Esophagus (tissue), 2 donors: Measurements from ENCODE around the gene AMY1B. TPM values are rescaled to one million over a fixed set of nuclear protein-coding genes. Genes with fewer than 3 reads are reported as not detected.
"Not testable (repeated sequence)": the region's sequence is repeated elsewhere in the genome, so short reads cannot be mapped to it uniquely, and the experiment has no call there.

Source experiments
- H3K27ac ChIP-seq, 2 donors: one replicate each; pipeline ENCODE4 v1.5.1; 2013; ENCODE audit warnings: low read depth in 2 of 2, mild to moderate bottlenecking in 2 of 2, inconsistent platforms in 1 of 2, low read length in 1 of 2, moderate library complexity in 1 of 2
- H3K27me3 ChIP-seq, 2 donors: one replicate each; pipeline ENCODE4 v1.6.1; 2013; ENCODE audit warnings: low read length in 2 of 2, control low read depth in 1 of 2, mild to moderate bottlenecking in 1 of 2; ENCODE audit not compliant: insufficient read depth in 2 of 2, control insufficient read depth in 1 of 2
- H3K36me3 ChIP-seq, 2 donors: one replicate each; pipeline ENCODE4 v1.6.1; 2013; ENCODE audit warnings: low read length in 1 of 2; ENCODE audit not compliant: control insufficient read depth in 2 of 2, insufficient read depth in 2 of 2
- H3K4me1 ChIP-seq, 2 donors: one replicate each; pipeline ENCODE4 v1.6.1; 2013; ENCODE audit warnings: low read length in 1 of 2; ENCODE audit not compliant: control insufficient read depth in 2 of 2, insufficient read depth in 2 of 2
- H3K4me3 ChIP-seq, 2 donors: one replicate each; pipeline ENCODE4 v1.5.1; 2013; ENCODE audit warnings: low read length in 2 of 2, mild to moderate bottlenecking in 2 of 2, low read depth in 1 of 2, moderate library complexity in 1 of 2
- H3K9me3 ChIP-seq, 2 donors: one replicate each; pipeline ENCODE4 v1.6.1; 2013; ENCODE audit warnings: mild to moderate bottlenecking in 2 of 2, low read depth in 1 of 2, low read length in 1 of 2, moderate library complexity in 1 of 2; ENCODE audit not compliant: control insufficient read depth in 2 of 2, insufficient read depth in 1 of 2
- WGBS, 2 donors: extraction: QIAGEN DNeasy Blood & Tissue Kit; methylation state at CpG; one replicate each; pipeline ENCODE4 v1.1.7; 2013; 5-methylcytosine and 5-hydroxymethylcytosine counted together
- polyA plus RNA-seq, 2 donors: library from polyadenylated mRNA; stranded (reverse); fragments of 200-250 nt; gene quantifications; one replicate each; pipeline ENCODE4 v1.2.3, GENCODE V29; 2013
- donor health status: healthy with polysubstance abuse.
- donor health status: Bipolar disorder and iron deficiency.

AMY1B gene
- polyA plus RNA-seq, 2 donors = not detected

DNA sequence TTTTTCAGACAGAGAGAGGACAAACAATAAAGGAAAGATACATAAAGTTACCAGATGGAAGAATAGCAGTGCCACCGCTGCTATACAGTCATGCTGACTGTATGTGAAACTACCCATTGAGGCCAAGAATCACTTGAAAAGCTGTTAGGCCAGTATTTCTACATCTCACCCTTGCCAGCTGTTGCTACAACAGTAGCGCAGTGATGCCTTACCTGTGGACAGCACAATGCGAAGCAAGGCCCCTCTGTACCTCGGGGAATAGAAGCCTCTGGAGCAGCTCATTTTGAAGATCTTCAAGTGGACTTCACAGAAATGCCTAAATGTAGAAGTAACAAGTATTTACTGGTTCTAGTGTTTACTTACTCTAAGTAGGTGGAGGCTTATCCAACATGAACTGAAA is 4.7 kb upstream of the AMY1B start:
- no CpG with 5 or more reads among the region's 4 CpGs for WGBS, 2 donors
- H3K36me3 ChIP-seq, H3K27ac ChIP-seq, H3K4me1 ChIP-seq, H3K27me3 ChIP-seq, H3K4me3 ChIP-seq, H3K9me3 ChIP-seq: not testable (repeated sequence)

DNA sequence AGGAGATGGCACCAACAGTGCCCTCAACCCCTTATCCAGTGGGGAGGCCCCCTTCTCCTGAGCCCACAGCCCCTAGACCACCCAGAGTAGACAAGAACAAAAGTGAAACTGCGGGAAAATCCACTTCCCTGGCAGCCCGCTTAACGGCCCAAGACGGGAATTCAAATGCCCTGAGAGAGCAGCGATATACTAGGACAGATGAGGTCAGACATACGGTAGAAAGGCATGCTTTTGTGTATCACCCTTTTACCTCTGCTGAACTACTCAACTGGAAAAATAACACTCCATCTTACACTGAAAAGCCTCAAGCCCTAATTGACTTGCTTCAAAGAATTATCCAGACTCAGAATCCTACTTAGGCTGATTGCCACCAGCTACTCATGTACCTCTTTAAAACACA is 1.4 kb upstream of the AMY1B start:
- not testable (repeated sequence) for H3K4me3 ChIP-seq, H3K27me3 ChIP-seq, H3K4me1 ChIP-seq, H3K9me3 ChIP-seq, H3K27ac ChIP-seq, H3K36me3 ChIP-seq
- WGBS, 2 donors = no CpG with 5 or more reads among the region's 6 CpGs

GRCh38 chr1:103676335-103676734 is 19.7 kb downstream of the AMY1B start:
- H3K27ac ChIP-seq, H3K4me3 ChIP-seq, H3K36me3 ChIP-seq, H3K27me3 ChIP-seq, H3K9me3 ChIP-seq, H3K4me1 ChIP-seq: not testable (repeated sequence)
- no CpG with 5 or more reads among the region's 3 CpGs for WGBS, 2 donors

DNA sequence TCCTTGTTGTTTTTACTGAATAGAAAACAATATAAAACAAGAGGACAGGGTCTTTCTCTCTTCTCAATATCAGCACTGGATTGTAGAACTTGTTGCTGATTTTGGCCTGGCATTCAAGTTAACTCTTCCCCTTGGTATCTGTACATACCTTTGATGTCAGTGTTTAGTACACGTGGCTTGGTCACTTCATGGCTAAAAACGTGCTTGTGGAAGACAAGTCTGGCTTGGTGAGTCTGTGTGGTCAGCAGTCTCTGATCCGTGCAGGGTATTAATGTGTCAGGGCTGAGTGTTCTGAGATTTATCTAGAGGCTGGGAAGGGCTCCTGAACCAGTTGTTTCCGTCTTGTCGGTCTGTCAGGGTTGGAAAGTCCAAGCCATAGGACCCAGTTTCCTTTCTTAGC is 40.5 kb downstream of the AMY1B start, which contains the start of gene AMY1A:
AMY1A (plus strand) TSS at position 301 of the 400 bp plus-strand sequence. CDS start 571 bp downstream, outside the sequence.
- H3K4me1 ChIP-seq, H3K4me3 ChIP-seq, H3K27ac ChIP-seq, H3K9me3 ChIP-seq, H3K36me3 ChIP-seq, H3K27me3 ChIP-seq: not testable (repeated sequence)
- WGBS, 2 donors = no CpG with 5 or more reads among the region's 5 CpGs

DNA sequence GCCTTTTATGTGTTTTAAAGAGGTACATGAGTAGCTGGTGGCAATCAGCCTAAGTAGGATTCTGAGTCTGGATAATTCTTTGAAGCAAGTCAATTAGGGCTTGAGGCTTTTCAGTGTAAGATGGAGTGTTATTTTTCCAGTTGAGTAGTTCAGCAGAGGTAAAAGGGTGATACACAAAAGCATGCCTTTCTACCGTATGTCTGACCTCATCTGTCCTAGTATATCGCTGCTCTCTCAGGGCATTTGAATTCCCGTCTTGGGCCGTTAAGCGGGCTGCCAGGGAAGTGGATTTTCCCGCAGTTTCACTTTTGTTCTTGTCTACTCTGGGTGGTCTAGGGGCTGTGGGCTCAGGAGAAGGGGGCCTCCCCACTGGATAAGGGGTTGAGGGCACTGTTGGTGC is 41.9 kb downstream of the AMY1B start:
- H3K27me3 ChIP-seq, H3K4me1 ChIP-seq, H3K9me3 ChIP-seq, H3K4me3 ChIP-seq, H3K27ac ChIP-seq, H3K36me3 ChIP-seq: not testable (repeated sequence)
- WGBS, 2 donors = no CpG with 5 or more reads among the region's 6 CpGs

GRCh38 chr1:103650889-103651288 is 45.1 kb downstream of the AMY1B start:
- not testable (repeated sequence) for H3K4me3 ChIP-seq, H3K4me1 ChIP-seq, H3K9me3 ChIP-seq, H3K27ac ChIP-seq, H3K36me3 ChIP-seq, H3K27me3 ChIP-seq
- WGBS, 2 donors = no CpG with 5 or more reads among the region's 4 CpGs

DNA sequence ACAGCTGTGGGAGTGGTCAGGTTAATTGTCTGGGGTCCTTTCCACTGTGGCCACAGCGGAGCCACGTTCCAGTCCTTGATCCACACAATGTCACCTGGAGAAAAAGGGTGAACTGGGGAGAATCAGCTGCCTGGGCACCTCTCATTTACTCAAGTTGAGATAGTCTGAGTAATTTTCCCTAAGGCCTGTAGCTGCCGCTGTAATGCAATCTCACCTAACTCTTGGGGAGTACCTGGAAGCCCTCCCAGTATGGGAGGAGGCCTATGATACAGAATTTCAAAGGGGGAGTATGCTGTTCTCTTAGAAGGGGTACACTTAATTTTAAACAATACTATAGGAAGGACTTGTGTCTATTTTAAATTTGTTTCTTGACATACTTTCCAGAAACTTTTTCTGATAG is 45.7 kb downstream of the AMY1B start:
- not testable (repeated sequence) for H3K4me3 ChIP-seq, H3K4me1 ChIP-seq, H3K9me3 ChIP-seq, H3K36me3 ChIP-seq, H3K27ac ChIP-seq, H3K27me3 ChIP-seq
- WGBS, 2 donors = no CpG with 5 or more reads among the region's 3 CpGs

DNA sequence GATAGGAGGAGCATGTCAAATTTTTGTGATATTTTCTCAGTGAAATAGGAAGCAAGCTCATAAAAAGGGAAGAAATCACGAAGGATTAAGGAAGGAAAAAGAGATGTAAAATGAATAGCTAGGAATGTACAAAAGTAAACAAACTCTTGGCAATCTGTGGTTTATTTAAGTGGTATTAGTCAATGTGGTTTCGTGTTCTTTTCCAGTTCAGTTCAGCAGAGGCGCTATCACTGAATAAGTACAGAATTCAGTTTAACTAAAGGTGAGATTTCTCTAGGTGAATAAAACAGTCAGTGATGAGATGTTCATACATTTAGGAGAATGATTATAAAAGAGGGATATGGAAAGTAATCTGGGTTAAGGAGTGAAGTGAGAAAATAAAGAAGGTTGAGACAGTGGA is 52.1 kb downstream of the AMY1B start:
- H3K4me3 ChIP-seq, H3K4me1 ChIP-seq, H3K9me3 ChIP-seq, H3K36me3 ChIP-seq, H3K27ac ChIP-seq, H3K27me3 ChIP-seq: not testable (repeated sequence)
- WGBS, 2 donors = no CpG with 5 or more reads among the region's 3 CpGs

DNA sequence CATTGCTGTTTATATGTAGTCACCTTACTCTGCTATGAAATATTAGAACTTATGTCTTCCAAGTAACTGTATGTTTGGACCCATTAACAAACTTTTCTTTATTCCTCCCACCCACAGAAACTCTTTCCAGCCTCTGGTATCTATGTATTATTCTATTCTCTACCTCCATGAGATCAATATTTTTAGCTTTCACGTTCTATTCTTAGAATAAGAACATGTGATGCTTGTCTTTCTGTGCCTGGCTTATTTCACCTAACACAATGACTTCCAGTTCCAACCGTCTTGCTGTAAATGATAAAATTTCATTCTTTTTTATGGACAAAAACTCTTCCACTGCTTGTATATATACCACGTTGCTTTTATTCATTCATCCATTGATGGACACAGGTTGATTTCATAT is 54.8 kb downstream of the AMY1B start:
- H3K36me3 ChIP-seq, H3K27ac ChIP-seq, H3K4me1 ChIP-seq, H3K4me3 ChIP-seq, H3K9me3 ChIP-seq, H3K27me3 ChIP-seq: not testable (repeated sequence)
- no CpG with 5 or more reads among the region's 3 CpGs for WGBS, 2 donors
